NT2/D1 (cell line): ENCODE measurements around the gene LYPD6B.
"Not testable (repeated sequence)": the region's sequence is repeated elsewhere in the genome, so short reads cannot be mapped to it uniquely, and the experiment has no call there.

Experiments used
- DNase-seq: peaks from one replicate; pipeline ENCODE4 v3.0.0-alpha.2; 2011; ENCODE audit warnings: low read depth, low spot score
- H3K27me3 ChIP-seq: 2 replicates; pipeline ENCODE4 v1.6.0; 2011; ENCODE audit warnings: mild to moderate bottlenecking; ENCODE audit not compliant: insufficient read length, insufficient read depth
- H3K36me3 ChIP-seq: 2 replicates; pipeline ENCODE4 v1.6.1; 2011; ENCODE audit warnings: mild to moderate bottlenecking, low read length, mixed read lengths; ENCODE audit not compliant: insufficient read depth, insufficient read length
- H3K4me1 ChIP-seq: 2 replicates; pipeline ENCODE4 v1.5.1; 2011; ENCODE audit not compliant: insufficient read depth, insufficient read length
- H3K4me3 ChIP-seq: 2 replicates; pipeline ENCODE4 v1.5.1; 2011; ENCODE audit warnings: low read depth; ENCODE audit not compliant: insufficient read length
- H3K9ac ChIP-seq: 2 replicates; pipeline ENCODE4 v1.6.0; 2011; ENCODE audit warnings: low read depth; ENCODE audit not compliant: insufficient read length
- H3K9me3 ChIP-seq: 2 replicates; pipeline ENCODE4 v1.5.1; 2011; ENCODE audit warnings: mild to moderate bottlenecking, low read length; ENCODE audit not compliant: insufficient read depth
- SUZ12 ChIP-seq: IDR thresholded peaks from 2 replicates; pipeline ENCODE4 v1.6.1; 2011; ENCODE audit not compliant: insufficient read length, insufficient read depth; ENCODE audit errors: extremely low read depth
- YY1 ChIP-seq: IDR thresholded peaks from 2 replicates; pipeline ENCODE4 v1.6.1; 2011; ENCODE audit not compliant: insufficient read length, insufficient read depth
- ZNF274 ChIP-seq: IDR thresholded peaks from 2 replicates; pipeline ENCODE4 v1.6.1; 2011; ENCODE audit warnings: mild to moderate bottlenecking, low read depth, low read length

The LYPD6B gene

GRCh38 chr2:149246186-149246585 lies 207.7 kb downstream of the LYPD6B start:
- Histone ChIP-seq H3K36me3 (no peaks in the 10 kb centered on the region), H3K9ac (no peak overlapping the region), H3K4me3 (no peak overlapping the region), H3K27me3 (no peaks in the 10 kb centered on the region), H3K4me1 (no peaks in the 10 kb centered on the region), H3K9me3 (no peaks in the 10 kb centered on the region)
- no peak for DNase-seq
- TF ChIP-seq SUZ12 (no peak), ZNF274 (no peak), YY1 (no peak)

GRCh38 chr2:149251436-149251835 lies 212.9 kb downstream of the LYPD6B start:
- H3K9ac ChIP-seq, H3K36me3 ChIP-seq, H3K27me3 ChIP-seq, H3K9me3 ChIP-seq, H3K4me3 ChIP-seq, H3K4me1 ChIP-seq, DNase-seq: not testable (repeated sequence)

- H3K9me3 ChIP-seq, H3K36me3 ChIP-seq, H3K9ac ChIP-seq, H3K4me1 ChIP-seq, H3K27me3 ChIP-seq, DNase-seq, H3K4me3 ChIP-seq: not testable (repeated sequence)
These were observed 218.4 kb downstream of the LYPD6B start for GRCh38 chr2:149256877-149257276.

GRCh38 chr2:149258531-149258930 lies 220.0 kb downstream of the LYPD6B start:
- no peaks in the 10 kb centered on the region for H3K4me1 ChIP-seq
- no peak overlapping the region for H3K9ac ChIP-seq
- H3K4me3 ChIP-seq, result no peak overlapping the region
- TF ChIP-seq ZNF274 (no peak), SUZ12 (no peak), YY1 (no peak)
- H3K9me3 ChIP-seq, result no peaks in the 10 kb centered on the region
- no peaks in the 10 kb centered on the region for H3K27me3 ChIP-seq
- no peak for DNase-seq
- H3K36me3 ChIP-seq, result no peaks in the 10 kb centered on the region

GRCh38 chr2:149259136-149259535 lies 220.6 kb downstream of the LYPD6B start:
- no peak for DNase-seq
- Histone ChIP-seq H3K36me3 (no peaks in the 10 kb centered on the region), H3K4me1 (no peaks in the 10 kb centered on the region), H3K4me3 (no peak overlapping the region), H3K27me3 (no peaks in the 10 kb centered on the region), H3K9ac (no peak overlapping the region), H3K9me3 (no peaks in the 10 kb centered on the region)
- TF ChIP-seq YY1 (no peak), ZNF274 (no peak), SUZ12 (no peak)

- no peak overlapping the region for H3K9ac ChIP-seq
These were observed 223.2 kb downstream of the LYPD6B start for GRCh38 chr2:149261692-149262091.

More at GRCh38 chr2:149261692-149262091, 223.2 kb downstream of the LYPD6B start:
- H3K36me3 ChIP-seq, result no peaks in the 10 kb centered on the region
- H3K4me1 ChIP-seq, result no peaks in the 10 kb centered on the region
- no peaks in the 10 kb centered on the region for H3K27me3 ChIP-seq
- H3K4me3 ChIP-seq, result no peak overlapping the region
- TF ChIP-seq YY1 (no peak), SUZ12 (no peak), ZNF274 (no peak)
- H3K9me3 ChIP-seq, result no peaks in the 10 kb centered on the region
- DNase-seq, result no peak
